Lower lobe of right lung (tissue), 2 donors: ENCODE data around the gene SLC1A1. TPM values are rescaled to one million over a fixed set of nuclear protein-coding genes. Genes with fewer than 3 reads are reported as not detected.

Experiments
- ATAC-seq, 2 donors: fragments of 200-7000 bp; cut with Tn5 transposase; one replicate each; pipeline ENCODE4 v1.9.1; 2020 to 2022; ENCODE audit warnings: mild to moderate bottlenecking in 2 of 2, moderate library complexity in 2 of 2
- DNase-seq: peaks from one replicate; pipeline ENCODE4 v3.0.0-alpha.2; 2020
- H3K27ac ChIP-seq: fragments of 200-600 bp; one replicate; pipeline ENCODE4 v1.8.0; 2022
- H3K27me3 ChIP-seq: fragments of 200-600 bp; one replicate; pipeline ENCODE4 v1.8.0; 2022; ENCODE audit warnings: low read depth
- H3K36me3 ChIP-seq: fragments of 200-600 bp; one replicate; pipeline ENCODE4 v1.8.0; 2022; ENCODE audit warnings: mild to moderate bottlenecking
- H3K4me1 ChIP-seq: fragments of 200-600 bp; one replicate; pipeline ENCODE4 v1.8.0; 2022
- H3K4me3 ChIP-seq: fragments of 200-600 bp; one replicate; pipeline ENCODE4 v1.8.0; 2022; ENCODE audit warnings: mild to moderate bottlenecking
- H3K9me3 ChIP-seq: fragments of 200-600 bp; one replicate; pipeline ENCODE4 v1.8.0; 2022
- CTCF ChIP-seq: fragments of 200-600 bp; IDR thresholded peaks from one replicate; pipeline ENCODE4 v1.8.0; 2022; ENCODE audit warnings: antibody characterized with exemption, mild to moderate bottlenecking
- intact Hi-C: fragments of 100-400 bp; cut with DNase I; formaldehyde crosslinking; loops from one replicate; pipeline ENCODE4 v1.11.0; 2022
- total RNA-seq: library from RNA; stranded (reverse); fragmentation: NEBNext Ultra II Directional; extraction: Animal tissue kit (Norgen Biotek cat#: 25700); gene quantifications from one replicate; pipeline ENCODE4 v1.2.1, GENCODE V29; 2021
- donor health status: DM: no; HTN: yes; CAD: no; lungs with severe emphysema.

SLC1A1 gene
- total RNA-seq, 1 donor from 2014 or later = 31.4 TPM

DNA sequence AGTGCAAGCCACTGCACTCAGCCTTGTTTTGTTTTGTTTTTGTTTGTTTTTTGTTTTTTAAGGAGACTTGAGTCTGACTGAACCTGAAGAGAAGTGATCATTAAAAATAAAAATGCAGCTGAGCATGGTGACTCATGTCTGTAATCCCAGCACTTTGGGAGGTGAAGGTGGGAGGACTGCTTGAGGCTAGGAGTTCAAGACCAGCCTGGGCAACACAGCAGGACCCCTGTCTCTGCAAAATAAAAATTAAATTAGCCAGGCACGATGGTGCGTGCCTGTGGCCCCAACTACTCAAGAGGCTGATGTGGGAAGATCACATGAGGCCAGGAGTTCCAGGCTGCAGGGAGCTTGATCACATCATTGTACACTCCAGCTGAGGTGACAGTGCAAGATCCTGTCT is 6.2 kb downstream of the SLC1A1 start:
- Histone ChIP-seq H3K4me3 (no peak overlapping the region), H3K27me3 (peaks cover 4% of the 10 kb centered on the region), H3K36me3 (no peaks in the 10 kb centered on the region), H3K9me3 (no peaks in the 10 kb centered on the region), H3K27ac (no peak overlapping the region), H3K4me1 (peaks cover 8% of the 10 kb centered on the region)
- no peak for TF ChIP-seq CTCF
- intact Hi-C loops = no loop called here
- DNase-seq (no peak), ATAC-seq (no peak)

DNA sequence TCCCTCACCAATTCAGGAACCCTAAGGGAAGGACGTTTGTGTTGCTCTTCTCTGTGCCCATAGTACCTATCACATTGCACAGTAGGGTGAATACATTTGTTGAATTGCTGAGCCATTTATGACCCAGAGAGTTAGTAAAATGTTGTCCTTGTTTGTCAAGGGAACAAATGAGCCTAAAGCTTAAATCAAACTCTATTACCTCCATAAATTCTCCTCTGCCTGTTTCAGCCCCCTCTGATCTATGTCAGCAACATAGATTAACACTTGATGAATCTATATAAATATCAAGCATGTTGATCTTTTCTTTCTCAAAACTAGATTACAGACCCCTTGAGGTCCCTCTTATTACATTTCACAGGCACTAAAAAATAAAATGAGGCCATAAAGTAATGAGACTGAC is 7.1 kb downstream of the SLC1A1 start:
- Histone ChIP-seq H3K4me1 (no peaks in the 10 kb centered on the region), H3K27ac (no peak overlapping the region), H3K27me3 (no peaks in the 10 kb centered on the region), H3K36me3 (no peaks in the 10 kb centered on the region), H3K4me3 (no peak overlapping the region), H3K9me3 (no peaks in the 10 kb centered on the region)
- no peak for TF ChIP-seq CTCF
- ATAC-seq = no peak
- no peak for DNase-seq
- intact Hi-C loops = no loop called here

GRCh38 chr9:4497855-4498254 is 7.6 kb downstream of the SLC1A1 start:
- Histone ChIP-seq H3K4me3 (no peak overlapping the region), H3K9me3 (no peaks in the 10 kb centered on the region), H3K4me1 (no peaks in the 10 kb centered on the region), H3K27ac (no peak overlapping the region), H3K36me3 (no peaks in the 10 kb centered on the region), H3K27me3 (no peaks in the 10 kb centered on the region)
- ATAC-seq (peak; percentile 63 to 81), DNase-seq (no peak)
- TF ChIP-seq CTCF = no peak
- intact Hi-C loops = no loop called here

GRCh38 chr9:4499917-4500316 is 9.6 kb downstream of the SLC1A1 start:
- no peaks in the 10 kb centered on the region for H3K4me1 ChIP-seq
- no peaks in the 10 kb centered on the region for H3K9me3 ChIP-seq
- ATAC-seq (no peak), DNase-seq (no peak)
- no peak overlapping the region for H3K27ac ChIP-seq
- no peak overlapping the region for H3K4me3 ChIP-seq
- intact Hi-C loops = no loop called here
- no peaks in the 10 kb centered on the region for H3K27me3 ChIP-seq
- TF ChIP-seq CTCF = no peak
- no peaks in the 10 kb centered on the region for H3K36me3 ChIP-seq

DNA sequence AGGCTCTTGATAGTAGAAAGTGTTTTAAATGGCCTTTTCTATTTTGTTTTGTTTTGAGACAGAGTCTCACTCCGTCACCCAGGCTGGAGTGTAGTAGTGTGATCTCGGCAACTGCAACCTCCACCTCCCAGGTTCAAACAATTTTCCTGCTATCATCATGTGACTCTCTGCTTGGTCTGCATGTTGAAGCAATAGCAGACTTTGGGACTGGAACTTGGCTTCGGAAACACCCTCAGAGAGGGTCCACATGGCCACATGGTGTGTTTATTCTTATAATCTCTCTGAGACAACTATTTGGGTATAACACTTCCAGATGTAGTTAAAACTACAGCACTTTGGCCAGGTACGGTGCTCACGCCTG is 10.9 kb downstream of the SLC1A1 start:
- DNase-seq (no peak), ATAC-seq (no peak)
- Histone ChIP-seq H3K4me1 (no peaks in the 10 kb centered on the region), H3K27ac (no peak overlapping the region), H3K4me3 (no peak overlapping the region), H3K9me3 (no peaks in the 10 kb centered on the region), H3K36me3 (no peaks in the 10 kb centered on the region), H3K27me3 (no peaks in the 10 kb centered on the region)
- TF ChIP-seq CTCF = no peak
- intact Hi-C loops = no loop called here

GRCh38 chr9:4502444-4502843 is 12.2 kb downstream of the SLC1A1 start:
- Histone ChIP-seq H3K27ac (no peak overlapping the region), H3K36me3 (no peaks in the 10 kb centered on the region), H3K4me1 (no peaks in the 10 kb centered on the region), H3K27me3 (no peaks in the 10 kb centered on the region), H3K9me3 (no peaks in the 10 kb centered on the region), H3K4me3 (no peak overlapping the region)
- intact Hi-C loops = no loop called here
- ATAC-seq = no peak
- DNase-seq = no peak
- no peak for TF ChIP-seq CTCF
